Measurements from ENCODE around the gene STAC3.
A peak's percentile ranks its signal among the peaks of the same experiment; 100 is the strongest.

STAC3 gene

DNA sequence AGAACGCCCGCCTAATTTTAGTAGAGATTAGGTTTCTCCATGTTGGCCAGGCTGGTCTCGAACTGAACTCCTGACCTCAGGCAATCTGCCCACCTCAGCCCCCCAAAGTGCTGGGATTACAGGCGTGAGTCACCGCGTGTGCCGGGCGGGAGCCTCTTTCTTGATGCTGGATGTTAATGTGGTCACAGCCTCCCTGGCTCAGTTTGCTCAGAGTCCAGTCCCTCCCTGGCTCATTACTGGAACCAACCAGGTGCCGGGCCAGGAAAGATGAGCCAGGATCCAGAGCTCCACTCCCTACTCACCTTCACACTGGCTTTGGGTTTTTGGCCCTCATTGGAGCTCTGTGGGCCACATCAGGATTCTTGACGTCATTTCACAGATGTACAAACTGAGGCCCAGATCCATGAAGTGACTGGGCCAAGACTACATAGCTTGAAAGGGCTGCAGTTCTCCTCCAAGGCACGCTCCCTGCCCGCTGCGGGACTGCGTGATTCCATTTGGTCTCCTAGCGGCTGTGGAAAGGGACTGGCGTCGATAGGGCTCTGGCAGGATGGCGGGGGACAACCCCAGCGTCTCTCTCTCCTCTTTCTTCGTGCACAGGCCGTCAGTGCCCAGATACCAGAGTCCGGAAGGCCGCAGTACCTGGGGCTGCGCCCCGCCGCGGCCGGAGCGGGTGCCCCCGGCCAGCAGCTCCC is 26.6 kb downstream of the STAC3 start:
- H3K27ac ChIP-seq (ENCODE audit: low read depth, low read length) = peak overlapping the region; percentile 90
- 0 out of 2 replicates have a peak, but pooled peaks cover 3% of the 10 kb centered on the region for H3K79me2 ChIP-seq (ENCODE audit: insufficient read depth, low read length)
- H3K9ac ChIP-seq (ENCODE audit: low read length) = no peak overlapping the region
- TF ChIP-seq EZH2phosphoT487 (conservative IDR thresholded peaks at IDR 0.05; ENCODE audit: low read length) (no peak), CTCF (IDR thresholded peaks at IDR 0.05; ENCODE audit: insufficient read depth, low read length, poor library complexity, severe bottlenecking) (no peak)
- H3F3A ChIP-seq (ENCODE audit: insufficient read depth) = peaks cover 34% of the 10 kb centered on the region
- no peaks in the 10 kb centered on the region for H3K9me3 ChIP-seq (ENCODE audit: insufficient read depth, low read length)
- no peaks in the 10 kb centered on the region for H4K20me1 ChIP-seq (ENCODE audit: low read depth, low read length)
- H2AFZ ChIP-seq (ENCODE audit: low read depth, low read length, severe bottlenecking) = no peak overlapping the region
- no peaks in the 10 kb centered on the region for H3K9me2 ChIP-seq (replicated peaks; ENCODE audit: insufficient read depth, low read length)
- no peak overlapping the region for H3K4me3 ChIP-seq (ENCODE audit: insufficient read depth, low read length, poor library complexity, severe bottlenecking)
- no peaks in the 10 kb centered on the region for H3K27me3 ChIP-seq (ENCODE audit: low read length)
- H3K36me3 ChIP-seq (ENCODE audit: low read length) = no peaks in the 10 kb centered on the region
- H3K4me2 ChIP-seq (ENCODE audit: low read depth, low read length, poor library complexity, severe bottlenecking) = no peak overlapping the region

- H2AFZ ChIP-seq (ENCODE audit: low read depth, low read length, severe bottlenecking) = no peak overlapping the region
- TF ChIP-seq EZH2phosphoT487 (conservative IDR thresholded peaks at IDR 0.05; ENCODE audit: low read length) = no peak
Measured at GRCh38 chr12:57223191-57224165, 27.5 kb downstream of the STAC3 start.

DNA sequence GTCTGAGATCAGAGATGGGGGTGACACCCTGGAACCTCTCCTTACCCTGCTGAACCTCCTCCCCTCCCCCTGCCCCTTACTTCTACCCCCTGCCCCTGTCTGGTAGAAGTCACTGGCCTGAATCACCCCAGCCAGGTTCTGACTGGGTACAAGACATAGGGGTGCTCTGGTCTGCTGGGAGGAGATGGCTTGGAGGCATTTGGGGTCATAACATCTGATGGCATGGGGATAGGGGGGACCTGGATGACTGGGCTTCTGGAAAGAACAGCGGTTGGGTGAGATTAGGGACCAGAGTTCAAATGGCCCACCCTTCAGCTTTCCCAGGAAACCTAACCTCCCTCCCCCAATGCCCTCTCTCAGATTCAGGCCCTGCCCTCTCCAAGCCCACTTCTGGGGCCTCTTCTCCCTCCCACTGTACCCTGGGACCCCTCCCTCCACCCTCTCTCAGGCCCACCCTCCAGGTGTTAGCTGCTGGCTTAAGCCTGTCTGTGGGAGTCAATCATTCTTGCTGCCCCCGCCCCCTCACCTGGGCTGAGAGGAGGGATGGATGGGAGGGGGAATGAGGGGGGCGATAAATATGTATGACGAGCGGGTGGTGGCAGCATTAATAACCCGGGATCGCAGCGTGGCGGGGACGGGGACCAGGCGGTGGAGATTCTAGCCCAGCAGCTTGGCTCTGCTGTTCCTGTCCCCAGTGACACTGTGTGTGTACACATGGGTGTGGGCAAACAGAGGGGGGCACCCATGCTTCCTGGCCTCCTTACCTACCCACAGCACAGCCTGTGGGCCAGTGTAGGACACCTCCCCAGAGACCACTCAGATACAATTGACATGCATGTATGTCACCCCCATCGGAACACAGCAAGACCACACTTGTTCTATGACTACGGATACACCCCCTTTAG is 28.4 kb downstream of the STAC3 start:
- no peak overlapping the region for H3K4me2 ChIP-seq (ENCODE audit: low read depth, low read length, poor library complexity, severe bottlenecking)

More at GRCh38 chr12:57223191-57224165, 27.5 kb downstream of the STAC3 start:
- Histone ChIP-seq H3K9me2 (replicated peaks; ENCODE audit: insufficient read depth, low read length) (no peaks in the 10 kb centered on the region), H3F3A (ENCODE audit: insufficient read depth) (peaks cover 34% of the 10 kb centered on the region), H3K9me3 (ENCODE audit: insufficient read depth, low read length) (no peaks in the 10 kb centered on the region), H3K79me2 (ENCODE audit: insufficient read depth, low read length) (peaks cover 4% of the 10 kb centered on the region; the same call in 1 of the 2 replicates), H3K27ac (ENCODE audit: low read depth, low read length) (peak overlapping the region; percentile 31), H3K9ac (ENCODE audit: low read length) (no peak overlapping the region), H3K36me3 (ENCODE audit: low read length) (no peaks in the 10 kb centered on the region), H3K4me2 (ENCODE audit: low read depth, low read length, poor library complexity, severe bottlenecking) (no peak overlapping the region), H3K4me3 (ENCODE audit: insufficient read depth, low read length, poor library complexity, severe bottlenecking) (no peak overlapping the region), H3K27me3 (ENCODE audit: low read length) (no peaks in the 10 kb centered on the region), H4K20me1 (ENCODE audit: low read depth, low read length) (no peaks in the 10 kb centered on the region)

More for the DNA sequence above, 28.4 kb downstream of the STAC3 start:
- Histone ChIP-seq H3K79me2 (ENCODE audit: insufficient read depth, low read length) (peaks cover 9% of the 10 kb centered on the region; the same call in 1 of the 2 replicates), H2AFZ (ENCODE audit: low read depth, low read length, severe bottlenecking) (no peak overlapping the region), H3K9me3 (ENCODE audit: insufficient read depth, low read length) (no peaks in the 10 kb centered on the region), H3F3A (ENCODE audit: insufficient read depth) (peaks cover 30% of the 10 kb centered on the region), H3K36me3 (ENCODE audit: low read length) (no peaks in the 10 kb centered on the region), H3K27ac (ENCODE audit: low read depth, low read length) (peak overlapping the region; percentile 31), H3K4me3 (ENCODE audit: insufficient read depth, low read length, poor library complexity, severe bottlenecking) (no peak overlapping the region), H3K9ac (ENCODE audit: low read length) (no peak overlapping the region), H3K9me2 (replicated peaks; ENCODE audit: insufficient read depth, low read length) (no peaks in the 10 kb centered on the region), H4K20me1 (ENCODE audit: low read depth, low read length) (no peaks in the 10 kb centered on the region), H3K27me3 (ENCODE audit: low read length) (no peaks in the 10 kb centered on the region)
- TF ChIP-seq CTCF (IDR thresholded peaks at IDR 0.05; ENCODE audit: insufficient read depth, low read length, poor library complexity, severe bottlenecking) = no peak
- TF ChIP-seq EZH2phosphoT487 (conservative IDR thresholded peaks at IDR 0.05; ENCODE audit: low read length) = no peak

All from SU-DHL-6 (cell line).